H1 (cell line): ENCODE results near the gene MAP1LC3A. TPM values are rescaled to one million over a fixed set of nuclear protein-coding genes. Genes with fewer than 3 reads are reported as not detected.

ENCODE experiments used
- CTCF ChIA-PET: fragments of 300-600 bp; sonication (Branson Sonifier 250); formaldehyde crosslinking; loops from one replicate; lab custom pipeline; 2021; ENCODE audit not compliant: partially characterized antibody; lab: Charles Lee
- POLR2A ChIA-PET: fragments of 300-600 bp; sonication (Branson Sonifier 250); formaldehyde crosslinking; loops from one replicate; lab custom pipeline; 2021; ENCODE audit warnings: inconsistent platforms; ENCODE audit not compliant: partially characterized antibody; lab: Charles Lee
- DNase-seq, 2 experiments: peaks; one replicate each; pipeline versions ENCODE4 v3.0.0 to v3.0.0-alpha.2; 2010 to 2022; ENCODE audit warnings: low spot score in 2 of 2, low read depth in 1 of 2, mixed read lengths in 1 of 2
- FAIRE-seq: peaks from 2 replicates; lab custom pipeline; 2011; peaks lifted over from hg19 to GRCh38; lab: Jason Lieb, UNC
- H2AFZ ChIP-seq: 2 replicates; pipeline ENCODE4 v1.8.1; 2012; ENCODE audit warnings: low read length, inconsistent platforms
- H2AK5ac ChIP-seq: 2 replicates; pipeline ENCODE4 v1.6.1; 2013; ENCODE audit warnings: low read depth, low read length
- H2BK120ac ChIP-seq: replicated peaks from 2 replicates; pipeline ENCODE3; 2013; ENCODE audit warnings: low read depth, low read length, inconsistent platforms
- H2BK12ac ChIP-seq: 2 replicates; pipeline ENCODE4 v1.6.1; 2013; ENCODE audit warnings: low read depth, low read length
- H2BK15ac ChIP-seq: 2 replicates; pipeline ENCODE4 v1.6.1; 2013; ENCODE audit warnings: low read length
- H2BK20ac ChIP-seq: 2 replicates; pipeline ENCODE4 v1.6.1; 2013; ENCODE audit warnings: low read length
- H2BK5ac ChIP-seq: 2 replicates; pipeline ENCODE4 v1.6.1; 2013; ENCODE audit warnings: low read depth, low read length
- H3K14ac ChIP-seq: 2 replicates; pipeline ENCODE4 v1.6.1; 2013; ENCODE audit warnings: inconsistent platforms; ENCODE audit not compliant: insufficient read length
- H3K18ac ChIP-seq: 2 replicates; pipeline ENCODE4 v1.6.1; 2013; ENCODE audit warnings: low read length; ENCODE audit errors: extremely low read depth
- H3K23ac ChIP-seq: 2 replicates; pipeline ENCODE4 v1.6.1; 2013; ENCODE audit warnings: inconsistent platforms; ENCODE audit not compliant: insufficient read length
- H3K23me2 ChIP-seq: 2 replicates; pipeline ENCODE4 v1.6.1; 2013; ENCODE audit warnings: low read depth, low read length
- H3K27ac ChIP-seq: 2 replicates; pipeline ENCODE4 v1.6.1; 2011; ENCODE audit warnings: low read depth, low read length, inconsistent platforms
- H3K27me3 ChIP-seq, 4 experiments: replicated peaks in 1 of 4; 1 replicate in 1 of 4; 2 replicates in 3 of 4; pipeline versions ENCODE4 v1.6.1 to v1.8.1; 2011 to 2013; ENCODE audit warnings: low read length in 3 of 4, mild to moderate bottlenecking in 3 of 4, inconsistent platforms in 2 of 4, mixed read lengths in 2 of 4, moderate library complexity in 1 of 4; ENCODE audit not compliant: control insufficient read depth in 3 of 4, insufficient read depth in 3 of 4; ENCODE audit errors: extremely low read depth in 1 of 4
- H3K36me3 ChIP-seq, 4 experiments: 2 replicates each; pipeline versions ENCODE4 v1.6.1 to v1.8.1; 2011 to 2013; ENCODE audit warnings: mild to moderate bottlenecking in 4 of 4, low read length in 3 of 4, moderate library complexity in 2 of 4, control low read depth in 1 of 4, inconsistent platforms in 1 of 4; ENCODE audit not compliant: insufficient read depth in 4 of 4, control insufficient read depth in 2 of 4
- H3K4ac ChIP-seq: replicated peaks from 2 replicates; pipeline ENCODE3; 2013; ENCODE audit warnings: low read length, low read depth, mixed read lengths, inconsistent platforms; ENCODE audit not compliant: insufficient read length
- H3K4me1 ChIP-seq, 4 experiments: replicated peaks in 1 of 4; 1 replicate in 1 of 4; 2 replicates in 3 of 4; pipeline versions ENCODE4 v1.6.1 to v1.8.1; 2011 to 2013; ENCODE audit warnings: low read length in 3 of 4, inconsistent platforms in 2 of 4, mixed read lengths in 1 of 4; ENCODE audit not compliant: insufficient read depth in 4 of 4, control insufficient read depth in 3 of 4
- H3K4me2 ChIP-seq, 2 experiments: 2 replicates each; pipeline versions ENCODE4 v1.6.1 to v1.8.1; 2011 to 2013; ENCODE audit warnings: low read depth in 2 of 2, low read length in 2 of 2, control low read depth in 1 of 2, inconsistent platforms in 1 of 2, mild to moderate bottlenecking in 1 of 2; ENCODE audit not compliant: insufficient read depth in 1 of 2
- H3K4me3 ChIP-seq, 4 experiments: fragments of 200-600, 300-600 bp in 1 of 4; sonication (generic), shearing (Covaris generic), sonication (Bioruptor Twin) in 1 of 4; 2 replicates each; pipeline versions ENCODE4 v1.5.1 to v1.8.1; 2011 to 2016; ENCODE audit warnings: low read length in 4 of 4, low read depth in 3 of 4, control low read depth in 2 of 4, inconsistent platforms in 2 of 4, mild to moderate bottlenecking in 2 of 4, mixed read lengths in 1 of 4, moderate library complexity in 1 of 4; ENCODE audit not compliant: insufficient read depth in 2 of 4; ENCODE audit errors: extremely low read depth in 1 of 4
- H3K56ac ChIP-seq: replicated peaks from 2 replicates; pipeline ENCODE3; 2013; ENCODE audit warnings: low read depth, mild to moderate bottlenecking, mixed read lengths, low read length, inconsistent platforms; ENCODE audit not compliant: insufficient read length
- H3K79me1 ChIP-seq: 2 replicates; pipeline ENCODE4 v1.6.1; 2013; ENCODE audit warnings: low read depth, low read length, control low read depth
- H3K79me2 ChIP-seq, 2 experiments: 2 replicates each; pipeline versions ENCODE4 v1.6.1 to v1.8.1; 2012 to 2013; ENCODE audit warnings: low read length in 2 of 2, mild to moderate bottlenecking in 2 of 2, inconsistent platforms in 1 of 2; ENCODE audit not compliant: insufficient read depth in 2 of 2, control insufficient read depth in 1 of 2
- H3K9ac ChIP-seq, 4 experiments: replicated peaks in 1 of 4; 1 replicate in 1 of 4; 2 replicates in 3 of 4; pipeline versions ENCODE4 v1.6.1 to v1.8.1; 2011 to 2013; ENCODE audit warnings: low read depth in 3 of 4, low read length in 3 of 4, control low read depth in 2 of 4, mild to moderate bottlenecking in 2 of 4, moderate library complexity in 2 of 4, inconsistent platforms in 1 of 4; ENCODE audit errors: extremely low read depth in 1 of 4
- H3K9me3 ChIP-seq, 2 experiments: 2 replicates each; pipeline versions ENCODE4 v1.6.1 to v1.8.1; 2012 to 2013; ENCODE audit warnings: mild to moderate bottlenecking in 2 of 2, moderate library complexity in 2 of 2, control low read depth in 1 of 2, inconsistent platforms in 1 of 2, low read depth in 1 of 2, low read length in 1 of 2, mixed read lengths in 1 of 2; ENCODE audit not compliant: insufficient read depth in 2 of 2
- H4K20me1 ChIP-seq, 2 experiments: replicated peaks in 1 of 2; 2 replicates each; pipeline versions ENCODE3 to v1.8.1; 2011 to 2013; ENCODE audit warnings: inconsistent platforms in 2 of 2, low read length in 2 of 2, mild to moderate bottlenecking in 1 of 2; ENCODE audit not compliant: insufficient read depth in 2 of 2, control insufficient read depth in 1 of 2
- H4K5ac ChIP-seq: 2 replicates; pipeline ENCODE4 v1.6.1; 2013; ENCODE audit warnings: low read length, low read depth, mixed read lengths, inconsistent platforms; ENCODE audit not compliant: insufficient read length
- H4K8ac ChIP-seq: 2 replicates; pipeline ENCODE4 v1.8.0; 2013; ENCODE audit warnings: mild to moderate bottlenecking, moderate library complexity, low read length, inconsistent platforms; ENCODE audit not compliant: insufficient read depth; ENCODE audit errors: extremely low read depth
- H4K91ac ChIP-seq: replicated peaks from 2 replicates; pipeline ENCODE3; 2013; ENCODE audit warnings: low read length, mixed read lengths, inconsistent platforms; ENCODE audit not compliant: insufficient read length
- ATF3 ChIP-seq: IDR thresholded peaks from 2 replicates; pipeline ENCODE4 v1.6.1; 2011; ENCODE audit warnings: low read depth, mild to moderate bottlenecking, low read length; ENCODE audit not compliant: insufficient read depth
- EP300 ChIP-seq, 2 experiments: IDR thresholded peaks; 1 replicate in 1 of 2; 2 replicates in 1 of 2; pipeline ENCODE4 v1.6.1; 2011 to 2012; ENCODE audit warnings: low read depth in 2 of 2, low read length in 2 of 2, mild to moderate bottlenecking in 2 of 2, borderline replicate concordance in 1 of 2, inconsistent platforms in 1 of 2, moderate library complexity in 1 of 2
- KDM1A ChIP-seq: fragments of 200-600, 300-600 bp; sonication (generic); IDR thresholded peaks from 2 replicates; pipeline ENCODE4 v1.7.1; 2016; ENCODE audit warnings: mild to moderate bottlenecking, low read length, borderline replicate concordance
- MAFK ChIP-seq: IDR thresholded peaks from 2 replicates; pipeline ENCODE4 v1.6.1; 2012; ENCODE audit warnings: low read depth, mild to moderate bottlenecking, improper control_type of control experiment, low read length
- RAD21 ChIP-seq, 2 experiments: IDR thresholded peaks in 1 of 2; conservative IDR thresholded peaks in 1 of 2; 2 replicates each; pipeline ENCODE4 v1.6.1; 2011; ENCODE audit warnings: low read depth in 2 of 2, low read length in 2 of 2, improper control_type of control experiment in 1 of 2, inconsistent platforms in 1 of 2, mild to moderate bottlenecking in 1 of 2, moderate library complexity in 1 of 2
- SP1 ChIP-seq: IDR thresholded peaks from 2 replicates; pipeline ENCODE4 v1.6.1; 2011; ENCODE audit warnings: low read depth, low read length
- TBP ChIP-seq: IDR thresholded peaks from 2 replicates; pipeline ENCODE4 v1.6.1; 2011; ENCODE audit warnings: low read depth, low read length, improper control_type of control experiment
- TCF12 ChIP-seq: IDR thresholded peaks from 2 replicates; pipeline ENCODE4 v1.6.1; 2011; ENCODE audit warnings: low read depth, mild to moderate bottlenecking, low read length
- WGBS, 2 experiments: shearing (Covaris generic) in 1 of 2; methylation state at CpG; one replicate each; pipeline versions ENCODE4 v1.1.6 to v1.1.7; 2013 to 2015; ENCODE audit warnings: low lambda C conversion rate in 2 of 2, mixed read lengths in 2 of 2, inconsistent platforms in 1 of 2, low coverage in 1 of 2, missing lambda C conversion rate in 1 of 2; ENCODE audit not compliant: insufficient replicate concordance in 2 of 2, insufficient coverage in 1 of 2, insufficient read length in 1 of 2; ENCODE audit errors: extremely low coverage in 1 of 2, missing lambda C conversion rate in 1 of 2; 5-methylcytosine and 5-hydroxymethylcytosine counted together
- polyA plus RNA-seq, 7 experiments: library from polyadenylated mRNA; depleted of rRNA in 3 of 7; stranded (reverse) in 5 of 7; unstranded in 2 of 7; fragments of >200 nt in 5 of 7; fragments of 200-250 nt in 2 of 7; gene quantifications; 1 replicate in 5 of 7; 2 replicates in 1 of 7; 4 replicates in 1 of 7; pipeline versions ENCODE4 v1.2.1 to v1.2.3, GENCODE V29; 2011 to 2013; ENCODE audit warnings: missing spikeins in 2 of 7, mixed read lengths in 2 of 7
- total RNA-seq: library from RNA; stranded (reverse); fragmentation: NEBNext Ultra II Directional; extraction: Animal tissue kit (Norgen Biotek cat#: 25700); gene quantifications from 2 replicates; pipeline ENCODE4 v1.2.1, GENCODE V29; 2021

MAP1LC3A gene
- total and polyA plus RNA-seq, 2 of the 8 experiments (the other 6 are each of a cell fraction or from before 2014, with no cell fraction given): 5.0 to 6.1 TPM

- Histone ChIP-seq H2BK5ac (no peak overlapping the region), H3K18ac (no peak overlapping the region), H2AFZ (no peak overlapping the region), H3K9me3 (no peaks in the 10 kb centered on the region), H4K20me1 (peaks cover 2 to 3% of the 10 kb centered on the region in 2 experiments), H4K91ac (no peak overlapping the region), H3K79me2 (no peaks in the 10 kb centered on the region), H3K27me3 (no peaks in the 10 kb centered on the region), H3K56ac (no peak overlapping the region), H3K27ac (no peak overlapping the region), H3K36me3 (0 out of 8 replicates have a peak, but pooled peaks cover 0 to 3% (median 0%) of the 10 kb centered on the region in 4 experiments), H3K23ac (no peak overlapping the region), H3K14ac (no peak overlapping the region), H3K4me2 (no peak overlapping the region), H2BK20ac (no peak overlapping the region), H3K4me3 (no peak overlapping the region), H3K4ac (no peak overlapping the region), H2AK5ac (no peak overlapping the region), H3K79me1 (no peaks in the 10 kb centered on the region), H2BK12ac (no peak overlapping the region), H3K4me1 (no peaks in the 10 kb centered on the region; a peak in 1 of 7 replicates), H4K5ac (no peak overlapping the region), H2BK15ac (no peak overlapping the region)
- FAIRE-seq (no peak), DNase-seq (no peak)
- POLR2A ChIA-PET: interaction anchor here (1.9 to 2.2 kb wide), 2 partner anchors 25 to 281 kb away, joined by 5 read pairs; partner anchors contain the start of genes AHCY and MAP1LC3A
- WGBS, 2 experiments: 90% methylated on average over 6 of the region's 6 CpGs; no CpG with 5 or more reads in 1 of the 2 experiments
- TF ChIP-seq RAD21 (IDR thresholded peaks at IDR 0.05 in 1 of 2, conservative IDR thresholded peaks at IDR 0.05 in 1 of 2; ENCODE audit: low read depth in 2 of 2, low read length in 2 of 2): no peak
- no peak for TF ChIP-seq ATF3
- no peak for TF ChIP-seq SP1
- no peak for TF ChIP-seq TBP
- no peak for TF ChIP-seq EP300 (IDR thresholded peaks at IDR 0.05; ENCODE audit: borderline replicate concordance in 1 of 2, low read depth in 2 of 2, low read length in 2 of 2)
- no peak for TF ChIP-seq TCF12
- TF ChIP-seq KDM1A: no peak
- TF ChIP-seq MAFK: no peak
- TF ChIP-seq, all 59 proteins: peak for 0
- Histone ChIP-seq H2BK120ac (no peak overlapping the region), H4K8ac (no peak overlapping the region), H3K23me2 (no peaks in the 10 kb centered on the region), H3K9ac (no peak overlapping the region)
- CTCF ChIA-PET: interaction anchor here (1.3 to 3.5 kb wide), 3 partner anchors 21 to 186 kb away, joined by 3 to 15 read pairs (median 4); no protein-coding TSS in a partner anchor
Observed at GRCh38 chr20:34583544-34583943, 25.0 kb downstream of the MAP1LC3A start.
